ENCODE results near the gene PCBP3.

The PCBP3 gene

GRCh38 chr21:45735259-45736000 is 91.9 kb downstream of the PCBP3 start:
- Mint-ChIP-seq H3K27ac (no peak overlapping the region), H3K4me1 (ENCODE audit: low read depth) (no peaks in the 10 kb centered on the region), H3K9me3 (no peaks in the 10 kb centered on the region), H3K4me3 (no peak overlapping the region), H3K36me3 (ENCODE audit: low read depth) (no peaks in the 10 kb centered on the region), H3K27me3 (ENCODE audit: low read depth) (no peaks in the 10 kb centered on the region)

- Mint-ChIP-seq H3K27me3 (ENCODE audit: low read depth) (no peaks in the 10 kb centered on the region), H3K4me3 (no peak overlapping the region), H3K36me3 (ENCODE audit: low read depth) (no peaks in the 10 kb centered on the region), H3K27ac (no peak overlapping the region), H3K4me1 (ENCODE audit: low read depth) (no peaks in the 10 kb centered on the region), H3K9me3 (no peaks in the 10 kb centered on the region)
Observed at GRCh38 chr21:45736042-45736689, 92.6 kb downstream of the PCBP3 start.

GRCh38 chr21:45736690-45737484 is 93.4 kb downstream of the PCBP3 start:
- Mint-ChIP-seq H3K4me3 (no peak overlapping the region), H3K36me3 (ENCODE audit: low read depth) (no peaks in the 10 kb centered on the region), H3K27ac (no peak overlapping the region), H3K27me3 (ENCODE audit: low read depth) (no peaks in the 10 kb centered on the region), H3K9me3 (no peaks in the 10 kb centered on the region), H3K4me1 (ENCODE audit: low read depth) (no peaks in the 10 kb centered on the region)

GRCh38 chr21:45737485-45738166 is 94.1 kb downstream of the PCBP3 start:
- no peak overlapping the region for H3K4me3 Mint-ChIP-seq
- H3K36me3 Mint-ChIP-seq (ENCODE audit: low read depth): no peaks in the 10 kb centered on the region
- peaks cover 3% of the 10 kb centered on the region for H3K4me1 Mint-ChIP-seq (ENCODE audit: low read depth)
- no peak overlapping the region for H3K27ac Mint-ChIP-seq
- no peaks in the 10 kb centered on the region for H3K27me3 Mint-ChIP-seq (ENCODE audit: low read depth)
- no peaks in the 10 kb centered on the region for H3K9me3 Mint-ChIP-seq

GRCh38 chr21:45739218-45740087 is 95.9 kb downstream of the PCBP3 start:
- H3K27me3 Mint-ChIP-seq (ENCODE audit: low read depth): no peaks in the 10 kb centered on the region
- H3K4me3 Mint-ChIP-seq: no peak overlapping the region
- H3K9me3 Mint-ChIP-seq: no peaks in the 10 kb centered on the region
- no peaks in the 10 kb centered on the region for H3K36me3 Mint-ChIP-seq (ENCODE audit: low read depth)
- peaks cover 3% of the 10 kb centered on the region for H3K4me1 Mint-ChIP-seq (ENCODE audit: low read depth)
- H3K27ac Mint-ChIP-seq: no peak overlapping the region

GRCh38 chr21:45740088-45740440 is 96.5 kb downstream of the PCBP3 start:
- no peak overlapping the region for H3K4me3 Mint-ChIP-seq
- H3K36me3 Mint-ChIP-seq (ENCODE audit: low read depth): peaks cover 4% of the 10 kb centered on the region

GRCh38 chr21:45740491-45741357 is 97.2 kb downstream of the PCBP3 start:
- Mint-ChIP-seq H3K4me3 (no peak overlapping the region), H3K27ac (no peak overlapping the region), H3K9me3 (peaks cover 3% of the 10 kb centered on the region), H3K4me1 (ENCODE audit: low read depth) (peaks cover 3% of the 10 kb centered on the region), H3K36me3 (ENCODE audit: low read depth) (peaks cover 9% of the 10 kb centered on the region), H3K27me3 (ENCODE audit: low read depth) (no peaks in the 10 kb centered on the region)

More at GRCh38 chr21:45740088-45740440, 96.5 kb downstream of the PCBP3 start:
- H3K27me3 Mint-ChIP-seq (ENCODE audit: low read depth): no peaks in the 10 kb centered on the region
- H3K27ac Mint-ChIP-seq: no peak overlapping the region
- peaks cover 3% of the 10 kb centered on the region for H3K4me1 Mint-ChIP-seq (ENCODE audit: low read depth)
- no peaks in the 10 kb centered on the region for H3K9me3 Mint-ChIP-seq

GRCh38 chr21:45741691-45742090 is 98.2 kb downstream of the PCBP3 start:
- no peak overlapping the region for H3K27ac Mint-ChIP-seq
- peaks cover 3% of the 10 kb centered on the region for H3K4me1 Mint-ChIP-seq (ENCODE audit: low read depth)
- no peaks in the 10 kb centered on the region for H3K27me3 Mint-ChIP-seq (ENCODE audit: low read depth)
- peaks cover 3% of the 10 kb centered on the region for H3K9me3 Mint-ChIP-seq
- peaks cover 9% of the 10 kb centered on the region for H3K36me3 Mint-ChIP-seq (ENCODE audit: low read depth)
- no peak overlapping the region for H3K4me3 Mint-ChIP-seq

GRCh38 chr21:45742247-45742646 is 98.7 kb downstream of the PCBP3 start:
- no peak overlapping the region for H3K4me3 Mint-ChIP-seq
- no peaks in the 10 kb centered on the region for H3K27me3 Mint-ChIP-seq (ENCODE audit: low read depth)
- H3K27ac Mint-ChIP-seq: no peak overlapping the region
- H3K4me1 Mint-ChIP-seq (ENCODE audit: low read depth): peaks cover 3% of the 10 kb centered on the region
- peaks cover 3% of the 10 kb centered on the region for H3K9me3 Mint-ChIP-seq
- H3K36me3 Mint-ChIP-seq (ENCODE audit: low read depth): peaks cover 9% of the 10 kb centered on the region

GRCh38 chr21:45745256-45745655 is 101.7 kb downstream of the PCBP3 start:
- peak overlapping the region; percentile 27 for H3K27ac Mint-ChIP-seq
- peaks cover 3% of the 10 kb centered on the region for H3K4me1 Mint-ChIP-seq (ENCODE audit: low read depth)
- no peaks in the 10 kb centered on the region for H3K27me3 Mint-ChIP-seq (ENCODE audit: low read depth)
- H3K36me3 Mint-ChIP-seq (ENCODE audit: low read depth): peaks cover 11% of the 10 kb centered on the region
- no peak overlapping the region for H3K4me3 Mint-ChIP-seq
- peaks cover 3% of the 10 kb centered on the region for H3K9me3 Mint-ChIP-seq

GRCh38 chr21:45747233-45747766 is 103.8 kb downstream of the PCBP3 start:
- Mint-ChIP-seq H3K4me3 (no peak overlapping the region), H3K36me3 (ENCODE audit: low read depth) (peaks cover 11% of the 10 kb centered on the region), H3K27ac (no peak overlapping the region), H3K9me3 (peaks cover 3% of the 10 kb centered on the region), H3K4me1 (ENCODE audit: low read depth) (peaks cover 1% of the 10 kb centered on the region), H3K27me3 (ENCODE audit: low read depth) (no peaks in the 10 kb centered on the region)

- peaks cover 3% of the 10 kb centered on the region for H3K9me3 Mint-ChIP-seq
- no peaks in the 10 kb centered on the region for H3K27me3 Mint-ChIP-seq (ENCODE audit: low read depth)
- H3K4me3 Mint-ChIP-seq: no peak overlapping the region
- no peaks in the 10 kb centered on the region for H3K4me1 Mint-ChIP-seq (ENCODE audit: low read depth)
- H3K27ac Mint-ChIP-seq: no peak overlapping the region
- H3K36me3 Mint-ChIP-seq (ENCODE audit: low read depth): peaks cover 11% of the 10 kb centered on the region
Observed at GRCh38 chr21:45747802-45748445, 104.4 kb downstream of the PCBP3 start.
